Hematopoietic multipotent progenitor cell treated with erythropoietin and hydrocortisone succinate and interleukin-3 and kit ligand, for 15 days (in vitro differentiated cells): Measurements from ENCODE around the gene GSS.
A peak's percentile ranks its signal among the peaks of the same experiment; 100 is the strongest.

Experiments
- DNase-seq: peaks from one replicate; pipeline ENCODE4 v3.0.0-alpha.2; 2015; ENCODE audit warnings: low spot score

The GSS gene

DNA sequence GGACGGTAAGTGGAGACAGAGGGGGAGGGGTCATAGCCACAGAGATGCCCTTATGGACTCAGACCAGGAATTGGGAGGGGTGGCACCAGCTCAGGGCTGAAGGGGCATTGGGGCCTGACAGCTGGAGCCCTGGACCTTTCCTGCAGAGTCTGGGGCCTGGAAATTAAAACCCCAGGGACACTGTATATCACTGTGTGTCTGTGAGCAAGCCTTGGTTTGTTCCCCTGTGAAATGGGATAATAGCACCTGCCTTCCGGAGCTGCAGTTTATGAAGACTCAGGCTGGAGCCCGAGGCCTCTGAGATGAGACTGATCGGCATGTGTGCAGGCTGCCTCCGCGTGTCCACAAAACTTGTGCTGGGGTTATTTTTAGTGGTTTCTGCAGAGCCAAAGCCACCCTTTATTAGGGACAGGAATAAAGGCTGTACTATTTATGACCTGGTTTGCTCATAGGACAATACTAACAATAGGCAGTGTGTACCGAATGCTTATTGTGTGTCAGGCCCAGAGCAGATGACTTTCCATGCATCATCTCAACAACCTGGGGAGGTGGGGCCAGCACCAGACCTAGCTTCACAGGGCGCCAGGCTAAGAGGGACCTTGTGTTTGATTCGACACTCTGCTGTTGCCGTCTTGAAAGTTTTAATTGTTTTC lies 22.6 kb upstream of the GSS start:
- no peak for DNase-seq

DNA sequence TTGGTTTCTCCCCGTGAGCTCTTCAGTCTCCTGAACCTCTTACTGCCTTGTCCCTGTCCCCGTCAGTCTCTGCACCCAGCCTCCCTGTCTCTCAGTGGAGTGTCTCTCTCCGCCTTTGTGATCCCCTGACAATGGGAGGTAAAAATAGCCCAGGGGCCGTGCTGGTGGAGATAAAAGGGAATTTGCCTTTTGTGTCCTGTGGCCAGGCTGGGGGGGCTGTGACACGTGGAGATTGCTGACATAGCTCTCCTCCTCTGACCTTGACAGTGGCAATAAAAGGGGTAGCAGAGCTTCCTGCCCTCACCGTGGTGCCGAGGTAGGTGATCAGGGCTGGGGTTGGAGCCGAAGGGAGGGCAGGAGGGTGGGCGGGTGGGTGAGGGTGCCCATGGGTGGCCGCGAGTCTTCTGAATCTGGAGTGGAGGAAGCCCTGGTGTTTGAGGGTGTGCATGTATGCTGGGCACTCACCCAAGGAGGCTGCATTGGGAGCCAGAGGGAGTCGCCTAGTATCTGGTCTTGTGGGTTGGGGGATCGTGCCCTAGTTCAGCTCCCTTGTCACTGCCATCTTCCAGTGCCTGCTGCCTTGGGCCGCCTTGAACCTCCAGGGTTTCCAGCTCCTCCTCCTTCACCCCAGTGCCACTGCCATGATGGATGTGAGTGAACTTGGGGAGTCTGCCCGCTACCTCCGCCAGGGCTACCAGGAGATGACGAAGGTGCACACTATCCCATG lies 21.9 kb upstream of the GSS start:
- no peak for DNase-seq

DNA sequence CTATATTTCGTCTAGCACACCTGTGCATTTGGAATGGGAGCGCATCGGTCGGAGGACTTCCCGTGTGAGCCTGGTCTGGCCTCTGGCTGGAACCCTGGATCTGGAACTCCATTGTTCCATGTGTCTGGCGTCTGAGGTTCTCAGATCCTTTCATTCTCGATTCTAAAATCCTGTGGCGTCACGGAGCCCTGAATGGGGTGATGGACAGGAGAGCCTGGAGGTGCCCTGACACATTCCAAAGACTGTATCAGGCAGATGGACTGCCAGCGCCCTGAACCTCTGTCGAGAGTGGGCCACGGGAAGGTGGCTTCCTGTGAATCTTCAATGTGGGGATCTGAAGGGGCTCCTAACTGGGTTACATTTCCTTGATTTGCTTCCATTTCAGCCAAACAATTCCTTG lies 20.7 kb upstream of the GSS start:
- no peak for DNase-seq

DNA sequence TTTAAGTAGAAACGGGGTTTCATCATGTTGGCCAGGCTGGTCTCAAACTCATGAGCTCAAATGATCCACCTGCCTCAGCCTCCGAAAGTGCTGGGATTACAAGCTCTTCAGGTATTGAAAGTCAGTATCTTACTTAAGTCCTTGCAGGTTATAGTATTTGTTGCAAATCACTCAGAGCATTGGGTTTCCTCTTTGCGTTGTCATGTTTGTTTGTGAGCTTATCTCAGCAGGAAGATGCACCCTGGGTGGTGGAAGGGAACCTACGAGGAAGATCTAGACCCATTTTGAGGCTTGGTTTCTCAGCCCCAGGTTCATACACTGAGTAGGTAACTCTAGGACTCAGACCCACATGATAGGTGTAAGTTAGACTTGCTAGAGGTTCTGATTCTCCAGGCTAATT lies 18.6 kb upstream of the GSS start:
- DNase-seq = peak; percentile 7

DNA sequence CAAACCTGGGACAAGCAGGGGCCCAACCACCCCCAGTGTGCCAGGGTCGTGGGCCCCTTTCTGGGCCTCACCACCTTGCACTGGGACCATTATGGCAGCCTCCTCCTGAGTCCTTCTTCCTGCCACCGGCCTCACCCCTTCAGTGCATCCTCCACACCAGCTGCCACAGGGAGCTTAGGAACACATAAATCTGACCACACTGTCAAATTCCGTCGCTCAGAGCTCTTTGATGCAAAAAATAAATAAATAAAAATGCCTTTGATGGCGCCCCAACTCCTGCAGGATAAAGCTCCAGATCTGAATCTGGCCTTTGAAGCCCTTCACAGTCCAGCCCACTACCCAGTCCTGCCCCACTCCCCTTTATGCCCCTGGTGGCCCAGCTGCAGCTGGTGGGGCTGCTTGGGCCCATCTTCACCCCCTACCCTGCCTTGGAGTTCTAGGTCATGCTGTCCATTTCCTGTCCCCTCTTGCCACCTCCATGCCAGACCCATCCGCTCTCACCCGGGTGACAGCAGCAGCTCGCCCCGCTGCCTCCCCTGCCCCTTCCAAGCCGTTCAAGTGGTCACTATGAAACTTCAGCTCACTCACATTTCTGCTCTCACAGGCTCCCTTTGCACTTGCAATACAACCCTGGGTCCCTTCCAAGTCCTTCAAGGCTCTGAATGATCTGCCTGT lies 16.1 kb upstream of the GSS start:
- DNase-seq = no peak

DNA sequence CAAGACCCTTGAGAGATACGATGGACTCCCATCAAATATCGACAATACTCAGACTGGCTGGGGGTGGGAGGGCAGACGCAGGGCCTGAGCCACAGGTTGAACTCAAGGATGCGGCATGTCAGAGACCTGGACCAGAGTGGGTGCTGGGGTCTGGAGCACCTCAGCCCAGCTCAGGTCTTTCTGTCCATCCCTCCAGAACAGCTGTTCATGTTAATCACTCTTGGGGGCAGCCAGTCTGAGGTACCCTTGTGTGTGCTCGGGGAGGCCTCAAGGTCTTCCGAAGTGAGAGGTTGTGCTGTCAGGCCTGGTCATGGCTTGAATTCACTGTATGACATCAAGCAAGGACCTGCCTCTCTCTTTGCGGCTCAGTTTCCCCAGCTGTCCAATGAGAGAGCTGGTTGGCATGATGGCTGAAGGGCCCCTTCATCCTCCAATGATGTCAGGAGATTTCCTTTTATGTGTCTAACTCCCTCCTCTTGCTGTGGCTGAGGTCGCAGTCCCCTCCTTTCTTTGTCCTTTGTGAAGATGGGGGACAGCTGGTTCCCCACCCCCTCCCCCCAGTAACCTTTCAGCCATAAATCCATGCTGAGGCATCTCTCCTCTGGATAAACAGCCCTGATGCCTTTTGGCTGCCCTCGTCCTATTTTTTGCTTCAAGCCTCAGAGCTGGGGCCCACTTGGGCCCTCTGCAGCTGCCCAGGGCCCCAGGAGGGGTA lies 15.4 kb upstream of the GSS start:
- no peak for DNase-seq

DNA sequence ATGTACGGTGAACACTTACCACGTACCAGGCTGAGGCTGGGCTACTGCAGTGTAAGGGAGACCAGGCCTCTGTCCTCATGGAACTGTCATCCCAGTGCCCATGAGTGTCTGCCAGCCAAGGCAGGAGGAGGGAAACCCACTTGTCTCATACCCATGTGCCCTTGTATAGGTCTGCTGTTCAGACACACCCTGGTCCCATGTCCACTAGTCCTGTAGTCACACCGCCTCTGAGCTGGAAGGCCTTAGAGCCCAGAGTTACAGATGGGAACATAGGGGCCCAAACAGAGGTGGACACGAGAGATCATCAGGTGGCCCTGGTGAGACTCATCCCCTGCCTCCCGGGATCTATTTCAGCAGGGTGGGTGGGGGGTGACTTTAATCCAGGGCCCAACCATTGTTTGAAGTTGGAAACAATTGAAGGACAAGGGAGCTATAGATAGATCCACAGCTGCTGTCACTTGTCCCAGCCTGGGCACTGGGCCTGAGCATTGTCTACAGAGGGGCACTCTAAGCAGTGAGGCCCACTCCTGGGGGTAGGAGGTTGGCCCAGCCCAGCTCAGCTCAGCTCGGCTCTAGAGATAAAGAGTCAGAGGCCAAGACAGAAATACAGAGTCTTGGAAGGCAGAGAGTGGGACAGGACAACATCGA lies 14.7 kb upstream of the GSS start:
- DNase-seq = no peak

DNA sequence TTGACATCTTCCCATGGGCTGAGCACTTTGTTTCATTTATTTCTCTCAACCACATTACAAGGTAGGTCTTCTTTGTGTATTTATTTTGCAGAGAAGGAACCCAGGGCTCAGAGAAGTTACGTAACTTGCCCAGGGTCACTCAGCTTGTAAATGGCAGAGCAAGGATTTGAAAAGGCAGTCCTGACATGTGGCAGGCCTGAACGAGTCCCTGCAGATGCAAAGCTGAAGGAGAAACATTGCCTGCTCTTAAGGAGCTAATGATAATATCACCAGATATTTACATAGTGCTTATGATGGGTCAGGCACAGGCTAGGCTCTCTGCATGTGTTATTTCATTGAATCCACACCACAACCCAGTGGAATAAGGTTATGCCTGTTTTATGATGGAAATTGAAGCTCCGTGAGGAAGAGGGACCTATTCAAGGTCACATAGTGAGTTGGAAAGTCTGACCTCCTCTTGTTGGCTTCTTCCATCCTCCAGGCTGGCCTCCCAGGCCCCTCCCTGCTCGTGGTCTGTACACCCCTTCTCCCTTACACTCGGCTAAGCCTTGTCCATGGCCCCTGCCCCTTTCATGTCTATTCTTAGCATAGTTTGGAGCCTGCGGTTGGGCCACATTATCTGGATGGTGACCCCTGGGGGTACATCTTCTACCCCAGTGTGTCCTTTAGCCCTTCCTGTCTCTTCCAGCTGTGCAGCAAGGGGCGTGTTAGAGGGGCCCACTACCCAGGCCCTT lies 12.6 kb upstream of the GSS start:
- DNase-seq = no peak

DNA sequence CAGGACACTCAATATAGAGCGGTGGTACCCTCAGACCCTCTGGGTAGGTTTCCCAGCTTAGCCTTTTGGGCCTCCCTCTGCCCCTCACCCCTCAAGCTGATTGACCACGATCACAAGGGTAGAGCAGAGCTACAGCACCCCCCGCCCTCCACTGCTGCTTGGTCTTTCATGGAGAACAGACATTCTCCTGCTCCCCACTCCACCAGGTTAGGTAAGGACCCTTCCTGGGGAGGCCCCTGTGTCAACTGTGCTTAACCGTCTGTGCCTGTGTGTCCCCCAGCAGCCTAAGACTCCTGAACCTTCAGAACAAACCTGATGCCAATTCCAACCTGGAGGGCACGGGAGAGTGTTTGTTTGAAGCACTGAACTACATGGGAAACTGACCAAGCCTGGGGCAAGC lies 11.8 kb upstream of the GSS start:
- DNase-seq = no peak

DNA sequence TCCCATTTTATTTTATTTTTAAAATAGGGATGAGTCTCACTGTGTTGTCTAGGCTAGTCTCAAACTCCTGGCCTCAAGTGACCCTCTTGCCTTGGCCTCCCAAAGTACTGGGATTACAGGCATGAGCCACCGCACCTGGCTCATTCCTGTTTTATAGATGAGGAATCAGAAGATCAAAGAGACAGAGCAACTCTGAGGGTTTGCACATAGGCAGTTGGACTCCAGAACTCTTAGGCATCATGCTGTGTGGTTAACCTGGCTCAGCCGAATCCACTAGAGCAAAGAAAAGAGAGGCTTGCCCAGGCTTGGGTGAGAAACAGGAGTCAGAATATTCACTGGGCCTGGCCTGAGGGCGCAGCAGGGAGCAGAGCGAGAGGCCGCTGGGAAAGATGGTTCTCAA lies 9.4 kb upstream of the GSS start:
- DNase-seq = no peak

DNA sequence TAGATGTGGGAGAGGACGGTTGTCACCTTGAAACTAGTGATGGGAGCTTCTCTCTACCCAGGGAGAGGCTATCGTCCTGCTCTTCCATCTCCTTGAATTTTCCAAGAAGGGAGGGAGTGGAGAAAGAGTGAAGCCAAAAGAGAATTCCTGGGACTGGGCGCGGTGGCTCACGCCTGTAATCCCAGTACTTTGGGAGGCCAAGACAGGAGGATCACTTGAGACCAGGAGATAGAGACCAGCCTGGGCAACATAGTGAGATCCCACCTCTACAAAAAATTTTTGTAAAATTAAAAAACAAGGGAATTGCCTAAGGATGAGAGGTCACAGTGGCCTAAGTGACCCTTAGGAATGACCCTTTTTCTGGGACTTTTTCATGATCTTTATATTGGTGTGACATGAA lies 8.9 kb upstream of the GSS start:
- DNase-seq = no peak

DNA sequence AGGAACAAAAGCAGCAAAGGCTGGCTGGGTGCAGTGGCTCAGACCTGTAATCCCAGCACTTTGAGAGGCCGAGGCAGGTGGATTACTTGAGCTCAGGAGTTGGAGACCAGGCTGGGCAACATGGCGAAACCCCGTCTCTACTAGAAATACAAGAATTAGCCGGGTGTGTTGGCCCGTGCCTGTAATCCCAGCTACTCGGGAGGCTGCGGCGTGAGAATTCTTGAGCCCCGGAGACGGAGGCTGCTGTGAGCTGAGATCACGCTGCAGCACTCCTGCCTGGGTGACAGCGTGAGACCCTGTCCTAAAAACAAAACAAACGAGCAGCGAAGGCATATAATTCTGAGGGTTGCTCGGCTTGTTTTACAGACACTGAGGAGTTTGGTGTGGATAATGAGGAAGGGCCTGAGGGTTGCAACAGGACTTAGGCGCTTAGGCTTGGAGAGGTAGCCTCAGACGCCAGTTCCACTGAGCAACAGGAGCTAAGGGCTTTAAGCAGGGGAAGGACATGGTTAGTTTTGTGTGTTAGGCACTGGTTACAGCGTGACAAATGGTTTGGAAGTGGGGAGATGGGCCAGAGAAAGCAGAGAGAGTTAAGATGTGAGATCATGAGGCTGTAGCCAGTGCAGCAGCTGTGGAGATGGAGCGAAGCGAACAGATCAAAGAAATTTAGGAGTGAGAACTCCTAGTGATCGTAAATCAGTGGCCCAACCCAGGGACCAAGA lies 1.3 kb upstream of the GSS start:
- no peak for DNase-seq

DNA sequence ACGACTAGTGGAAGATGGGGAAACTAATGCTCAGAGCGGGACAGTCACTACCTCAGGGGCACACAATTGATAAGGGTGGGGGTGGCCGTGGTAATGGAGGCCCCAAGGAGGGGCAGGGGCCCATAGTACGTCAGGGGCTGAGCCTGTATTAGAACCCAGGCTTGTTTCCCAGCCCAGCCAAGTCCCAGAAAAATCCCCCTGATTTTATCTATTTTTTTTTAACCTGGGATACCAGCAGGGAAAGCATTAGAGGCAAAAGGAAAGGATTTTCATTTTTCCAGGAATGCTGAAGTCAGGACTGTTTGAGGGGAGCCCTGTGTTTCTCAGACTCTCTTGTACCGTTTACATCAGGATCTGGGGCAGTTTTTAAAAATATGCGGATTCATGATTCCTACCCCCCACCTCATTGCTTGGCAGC lies 444 bp upstream of the GSS start:
- DNase-seq = no peak

DNA sequence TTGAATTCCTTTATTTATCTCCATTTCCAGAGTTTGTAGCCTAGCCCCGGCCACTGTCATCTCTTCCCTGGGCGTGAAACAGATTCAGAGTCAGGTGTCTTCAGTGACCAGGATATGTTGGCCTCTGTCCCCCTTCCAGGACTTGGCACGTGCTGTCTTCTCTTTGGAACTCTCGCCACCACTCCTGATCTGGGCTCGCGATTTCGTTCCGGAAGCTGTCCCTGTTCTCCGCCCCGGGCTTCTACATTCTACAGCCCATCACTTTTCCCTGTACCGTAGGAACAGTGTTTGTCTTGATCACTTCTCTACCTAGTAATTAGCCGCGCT lies 739 bp downstream of the GSS start:
- no peak for DNase-seq

DNA sequence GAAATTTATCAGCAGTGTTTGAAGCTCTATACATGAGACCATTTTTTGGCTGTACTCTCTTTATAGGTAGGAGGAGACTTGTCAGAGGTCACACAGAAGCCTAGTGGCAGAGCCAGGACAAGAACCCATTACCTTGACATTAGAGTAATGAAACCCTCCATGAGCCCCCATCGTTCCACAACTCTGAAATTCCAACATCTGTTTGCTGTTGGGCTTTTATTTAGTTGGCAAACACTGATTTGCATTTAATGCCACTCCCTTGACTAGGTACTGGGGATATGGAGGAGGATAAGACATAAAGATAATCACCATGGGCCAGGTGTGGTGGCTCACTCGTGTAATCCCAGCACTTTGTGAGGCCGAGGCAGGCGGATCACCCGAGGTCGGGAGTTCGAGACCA lies 1.6 kb downstream of the GSS start:
- DNase-seq = no peak

DNA sequence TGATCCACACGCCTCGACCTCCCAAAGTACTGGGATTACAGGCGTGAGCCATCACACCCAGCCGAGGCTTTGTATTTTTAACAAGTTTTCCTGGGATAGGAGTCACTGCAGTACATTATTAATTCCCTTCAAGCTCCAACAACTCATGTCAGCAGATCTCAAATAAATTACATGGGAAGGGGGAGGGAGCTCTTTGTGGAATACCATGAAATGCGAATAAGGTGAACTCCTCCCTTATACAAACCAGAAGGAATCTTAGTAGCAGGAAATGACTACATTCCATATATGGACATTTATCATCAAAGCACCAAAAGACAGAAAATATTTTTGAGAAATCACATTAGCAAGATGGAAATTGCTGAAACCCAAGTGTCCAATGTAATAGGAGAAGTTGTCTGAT lies 2.9 kb downstream of the GSS start:
- DNase-seq = no peak

DNA sequence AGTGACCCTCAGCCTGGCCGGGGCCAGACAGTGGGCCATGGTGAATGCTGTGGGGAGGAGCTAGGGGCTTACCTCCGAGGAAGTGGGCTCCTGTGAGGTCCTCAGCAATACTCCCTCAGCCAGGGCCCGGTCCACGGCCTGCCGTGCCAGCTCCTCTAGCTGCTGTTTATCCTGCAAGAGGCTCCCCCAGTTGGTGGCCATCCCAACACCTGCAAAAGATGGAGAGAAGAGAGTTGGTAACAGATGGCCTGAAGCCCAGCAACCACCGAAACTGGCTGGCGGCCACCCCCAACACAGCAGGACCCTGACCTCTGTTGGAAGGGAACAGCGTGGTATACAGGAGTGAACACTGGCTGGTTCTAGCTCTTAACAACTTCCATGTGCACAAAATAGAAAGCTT lies 4.0 kb downstream of the GSS start:
- no peak for DNase-seq

DNA sequence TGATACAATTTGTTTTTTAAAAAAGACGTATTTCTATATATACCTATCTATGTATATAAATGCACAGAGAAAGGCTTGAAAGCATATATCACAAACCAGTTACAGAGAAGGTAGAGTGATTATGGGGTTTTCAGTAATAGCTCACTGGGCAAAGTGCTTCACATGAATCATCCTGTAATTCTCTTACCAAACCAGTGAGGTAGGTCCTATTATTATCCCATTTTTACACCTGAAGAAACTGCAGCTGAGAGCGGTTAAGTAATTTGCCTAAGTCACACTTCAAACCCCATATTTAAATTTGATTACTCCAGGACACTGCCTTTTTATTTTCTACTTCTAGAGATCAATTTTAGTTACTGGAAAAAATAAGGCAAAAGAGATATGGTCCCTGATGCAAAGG lies 4.4 kb downstream of the GSS start:
- DNase-seq = no peak

DNA sequence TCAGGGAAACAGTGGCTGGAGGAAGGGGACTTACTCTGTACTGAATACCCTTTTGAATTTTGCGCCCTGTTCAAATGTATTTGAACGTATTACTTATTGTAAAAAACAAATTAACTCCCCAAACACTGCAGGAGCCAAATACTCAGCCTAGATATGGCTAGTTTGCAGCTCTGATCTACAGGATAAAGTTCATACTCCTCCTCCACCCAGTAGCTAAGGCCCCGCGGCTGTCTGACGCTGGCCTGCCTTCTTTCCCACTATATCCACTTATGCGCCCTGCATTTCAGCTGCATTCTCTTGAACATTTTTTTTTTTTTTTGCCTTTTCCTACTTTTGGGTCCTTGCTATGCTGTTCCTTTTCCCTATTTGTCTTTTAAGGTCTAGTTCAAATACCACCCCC lies 6.5 kb downstream of the GSS start:
- DNase-seq = no peak

DNA sequence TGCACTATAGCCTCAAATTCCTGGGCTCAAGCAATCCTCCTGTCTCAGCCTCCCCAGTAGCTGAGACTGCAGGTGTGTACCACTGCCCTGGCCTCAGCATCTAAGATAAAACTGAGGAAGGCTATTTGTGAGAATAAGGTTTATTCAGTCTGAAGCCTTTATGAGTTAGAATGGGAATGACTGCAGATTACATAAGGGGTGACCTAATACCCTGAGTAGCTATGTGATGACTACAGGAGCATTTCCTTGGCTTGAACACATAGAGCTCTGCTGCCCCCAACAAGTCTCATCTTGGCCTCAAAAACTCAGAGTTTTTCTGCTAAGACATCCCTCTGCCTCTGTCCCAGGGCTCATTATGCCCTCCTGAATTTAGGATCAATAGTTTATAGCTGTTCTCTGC lies 7.6 kb downstream of the GSS start:
- DNase-seq = no peak

DNA sequence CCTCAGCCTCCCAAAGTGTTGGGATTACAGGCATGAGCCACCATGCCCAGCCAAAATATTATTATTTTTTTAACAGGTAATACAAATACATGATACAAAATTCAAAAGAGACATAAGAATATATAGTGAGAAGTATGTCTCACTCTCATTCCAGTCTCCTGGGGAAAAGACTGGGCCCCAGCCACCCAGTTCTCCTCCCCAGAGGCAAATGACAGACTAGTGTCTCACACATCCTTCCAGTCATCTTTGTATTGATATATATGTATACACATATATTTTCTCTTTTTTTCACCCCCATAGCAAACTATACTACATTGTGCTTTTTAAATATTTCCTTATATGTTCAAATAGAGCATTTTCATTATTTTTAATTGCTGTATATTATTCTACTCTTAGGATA lies 8.3 kb downstream of the GSS start:
- no peak for DNase-seq
